Endometrium (tissue), 2 donors: Measurements from ENCODE around the gene HHAT.

ENCODE experiments used
- FAIRE-seq: peaks from 2 replicates; lab custom pipeline; 2012; peaks lifted over from hg19 to GRCh38; lab: Jason Lieb, UNC
- donor health status: control.
- donor health status: control.

The HHAT gene

DNA sequence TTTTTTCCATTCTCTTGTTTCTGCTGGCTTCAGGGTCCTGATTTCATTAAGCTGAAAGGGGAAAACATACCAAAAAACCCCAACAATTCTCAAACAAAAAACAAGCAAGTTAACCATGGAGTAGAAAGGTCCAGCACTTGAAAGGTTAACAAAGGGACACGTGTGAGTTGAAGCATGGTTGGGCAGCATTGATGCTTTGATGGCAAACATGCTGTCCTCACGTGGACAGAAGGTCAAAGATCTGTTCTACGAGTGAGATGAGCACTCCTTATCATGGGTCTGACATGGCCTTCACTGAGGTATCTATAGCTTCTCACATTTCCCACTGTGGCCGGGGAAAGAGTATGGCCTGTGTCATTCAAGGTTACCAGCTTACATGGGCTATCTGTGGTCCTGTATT, 394.9 kb downstream of the HHAT start:
- no peak for FAIRE-seq

DNA sequence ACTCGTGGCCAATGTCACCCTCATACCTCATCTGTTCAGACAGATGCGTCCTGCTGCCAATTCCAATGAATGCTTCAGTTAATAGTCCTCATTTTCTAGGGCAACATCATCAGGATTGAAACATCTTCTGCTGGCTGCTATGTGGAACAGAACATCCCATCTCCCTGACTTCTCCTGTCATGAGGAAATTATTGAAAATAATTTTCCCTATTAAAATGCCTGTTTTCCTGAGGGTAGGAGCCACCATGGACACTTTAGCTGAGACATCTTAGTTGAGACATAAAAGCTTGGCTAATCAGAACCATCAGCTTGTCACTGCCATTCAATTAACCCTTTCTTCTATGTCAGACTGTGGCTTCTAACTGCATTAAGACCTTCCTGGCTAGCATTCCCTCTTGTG, 396.1 kb downstream of the HHAT start:
- no peak for FAIRE-seq
